ENCODE results near the gene ACOXL.

Gene ACOXL

DNA sequence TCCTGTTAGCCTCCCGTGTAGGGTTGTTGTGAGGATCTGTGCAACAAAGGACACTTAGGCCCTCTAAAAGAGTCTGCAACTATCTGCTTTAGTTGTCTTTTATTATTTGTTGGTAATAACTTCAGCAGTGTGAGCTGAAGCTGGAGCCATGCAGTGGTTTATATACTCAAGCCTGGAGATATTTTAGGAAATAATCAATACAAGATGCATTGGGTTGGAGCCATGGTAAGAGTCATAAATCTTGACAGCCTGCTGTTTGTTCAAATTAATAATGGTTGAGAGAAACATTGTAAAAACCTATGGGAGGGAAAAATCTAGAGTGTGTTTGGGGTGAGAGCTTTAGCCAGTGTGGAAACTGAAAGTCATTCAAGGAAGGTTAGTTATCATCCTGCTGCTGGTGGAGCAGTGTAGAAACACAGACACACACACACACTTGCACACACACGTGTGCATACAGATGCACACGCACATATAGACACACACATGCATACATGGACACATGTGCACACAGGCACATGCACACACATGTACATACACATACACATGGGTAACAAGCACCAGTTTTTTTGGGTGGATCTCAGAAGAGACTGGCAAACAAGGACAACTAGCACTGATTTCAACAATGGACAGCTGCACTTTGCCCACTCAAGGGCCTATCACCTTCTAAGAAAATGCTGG lies 51.0 kb downstream of the ACOXL start:
- H3K79me2 ChIP-seq (ENCODE audit: insufficient read depth, low read length) = no peaks in the 10 kb centered on the region
- no peaks in the 10 kb centered on the region for H3F3A ChIP-seq (ENCODE audit: insufficient read depth, low read length)
- no peak overlapping the region for H3K4me2 ChIP-seq (ENCODE audit: low read length)
- no peaks in the 10 kb centered on the region for H3K9me3 ChIP-seq (ENCODE audit: low read length)
- no peak for TF ChIP-seq EZH2 (IDR thresholded peaks at IDR 0.05; ENCODE audit: borderline replicate concordance, low read length)
- TF ChIP-seq, protein P1, sequence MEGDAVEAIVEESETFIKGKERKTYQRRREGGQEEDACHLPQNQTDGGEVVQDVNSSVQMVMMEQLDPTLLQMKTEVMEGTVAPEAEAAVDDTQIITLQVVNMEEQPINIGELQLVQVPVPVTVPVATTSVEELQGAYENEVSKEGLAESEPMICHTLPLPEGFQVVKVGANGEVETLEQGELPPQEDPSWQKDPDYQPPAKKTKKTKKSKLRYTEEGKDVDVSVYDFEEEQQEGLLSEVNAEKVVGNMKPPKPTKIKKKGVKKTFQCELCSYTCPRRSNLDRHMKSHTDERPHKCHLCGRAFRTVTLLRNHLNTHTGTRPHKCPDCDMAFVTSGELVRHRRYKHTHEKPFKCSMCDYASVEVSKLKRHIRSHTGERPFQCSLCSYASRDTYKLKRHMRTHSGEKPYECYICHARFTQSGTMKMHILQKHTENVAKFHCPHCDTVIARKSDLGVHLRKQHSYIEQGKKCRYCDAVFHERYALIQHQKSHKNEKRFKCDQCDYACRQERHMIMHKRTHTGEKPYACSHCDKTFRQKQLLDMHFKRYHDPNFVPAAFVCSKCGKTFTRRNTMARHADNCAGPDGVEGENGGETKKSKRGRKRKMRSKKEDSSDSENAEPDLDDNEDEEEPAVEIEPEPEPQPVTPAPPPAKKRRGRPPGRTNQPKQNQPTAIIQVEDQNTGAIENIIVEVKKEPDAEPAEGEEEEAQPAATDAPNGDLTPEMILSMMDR (IDR thresholded peaks at IDR 0.05; ENCODE audit: low read length) = no peak
- no peaks in the 10 kb centered on the region for H4K20me1 ChIP-seq (ENCODE audit: insufficient read depth, low read length)
- H3K4me3 ChIP-seq (ENCODE audit: low read depth, low read length, poor library complexity, severe bottlenecking) = no peak overlapping the region
- H3K4me1 ChIP-seq (ENCODE audit: insufficient read depth, low read length, severe bottlenecking) = no peaks in the 10 kb centered on the region
- no peaks in the 10 kb centered on the region for H3K27me3 ChIP-seq (ENCODE audit: insufficient read depth, low read length)
- no peaks in the 10 kb centered on the region for H3K36me3 ChIP-seq (ENCODE audit: insufficient read depth, low read length)
- no peak overlapping the region for H2AFZ ChIP-seq (ENCODE audit: low read length)
- H3K9me2 ChIP-seq (ENCODE audit: low read depth, low read length) = no peaks in the 10 kb centered on the region
- no peak overlapping the region for H3K9ac ChIP-seq (ENCODE audit: low read length)
- no peak overlapping the region for H3K27ac ChIP-seq (ENCODE audit: low read depth, low read length, poor library complexity, severe bottlenecking)

DNA sequence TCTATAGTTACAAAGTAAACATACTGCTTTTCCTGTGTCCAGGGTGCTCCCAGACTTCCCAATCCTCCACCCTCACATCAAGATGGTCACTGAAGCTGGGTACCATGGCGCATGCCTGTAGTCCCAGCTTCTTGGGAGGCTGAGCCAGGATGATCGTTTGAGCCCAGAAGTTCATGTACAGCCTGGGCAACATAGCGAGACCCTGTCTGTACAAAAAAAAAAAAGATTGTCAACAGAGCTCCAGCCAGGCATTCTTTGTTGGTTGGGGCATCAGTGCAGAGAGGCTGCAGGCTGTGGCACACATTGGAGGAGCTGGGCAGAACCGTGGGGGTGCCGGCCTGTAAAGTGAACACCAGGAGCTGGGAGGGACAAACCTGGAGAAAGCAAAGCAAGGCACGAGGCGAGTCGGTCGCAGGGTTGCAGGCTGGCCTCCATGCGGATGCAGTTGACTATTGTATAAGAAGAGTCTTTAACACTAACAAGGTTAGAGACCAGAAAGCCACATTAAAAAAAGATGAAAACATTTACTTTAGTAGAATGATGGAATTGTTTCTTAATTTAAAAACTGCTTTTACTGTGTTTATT lies 51.8 kb downstream of the ACOXL start:
- Histone ChIP-seq H3K27me3 (ENCODE audit: insufficient read depth, low read length) (no peaks in the 10 kb centered on the region), H3K9me2 (ENCODE audit: low read depth, low read length) (no peaks in the 10 kb centered on the region), H3K79me2 (ENCODE audit: insufficient read depth, low read length) (no peaks in the 10 kb centered on the region), H3K27ac (ENCODE audit: low read depth, low read length, poor library complexity, severe bottlenecking) (no peak overlapping the region), H3K9me3 (ENCODE audit: low read length) (no peaks in the 10 kb centered on the region), H2AFZ (ENCODE audit: low read length) (no peak overlapping the region), H3K4me3 (ENCODE audit: low read depth, low read length, poor library complexity, severe bottlenecking) (no peak overlapping the region), H3K4me2 (ENCODE audit: low read length) (no peak overlapping the region), H3K36me3 (ENCODE audit: insufficient read depth, low read length) (no peaks in the 10 kb centered on the region), H3F3A (ENCODE audit: insufficient read depth, low read length) (no peaks in the 10 kb centered on the region), H3K9ac (ENCODE audit: low read length) (no peak overlapping the region), H4K20me1 (ENCODE audit: insufficient read depth, low read length) (no peaks in the 10 kb centered on the region), H3K4me1 (ENCODE audit: insufficient read depth, low read length, severe bottlenecking) (no peaks in the 10 kb centered on the region)
- TF ChIP-seq, protein P1 (IDR thresholded peaks at IDR 0.05; ENCODE audit: low read length) = no peak
- TF ChIP-seq EZH2 (IDR thresholded peaks at IDR 0.05; ENCODE audit: borderline replicate concordance, low read length) = no peak

DNA sequence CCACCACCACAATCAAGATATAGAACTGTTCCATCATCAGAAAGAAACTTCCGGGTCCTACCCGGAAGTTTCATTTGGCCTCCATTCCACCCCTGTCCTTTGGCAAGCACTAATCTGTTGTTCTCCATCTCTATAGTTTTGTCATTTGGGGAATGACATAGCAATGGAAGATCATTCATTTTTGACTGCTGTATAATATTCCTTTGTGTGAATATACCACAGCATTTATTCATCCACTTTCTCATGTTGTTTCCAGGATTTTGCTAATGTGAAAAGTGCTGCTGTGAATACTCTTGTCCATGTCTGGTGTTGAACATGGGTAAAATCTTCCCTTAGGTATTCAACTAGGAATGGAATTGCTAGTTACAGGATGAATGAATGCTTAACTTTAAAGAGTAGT lies 53.1 kb downstream of the ACOXL start:
- Histone ChIP-seq H3K9me3 (ENCODE audit: low read length) (no peaks in the 10 kb centered on the region), H3K27me3 (ENCODE audit: insufficient read depth, low read length) (no peaks in the 10 kb centered on the region), H3K79me2 (ENCODE audit: insufficient read depth, low read length) (no peaks in the 10 kb centered on the region)

More for the DNA sequence above, 53.1 kb downstream of the ACOXL start:
- Histone ChIP-seq H3K9me2 (ENCODE audit: low read depth, low read length) (no peaks in the 10 kb centered on the region), H2AFZ (ENCODE audit: low read length) (no peak overlapping the region), H4K20me1 (ENCODE audit: insufficient read depth, low read length) (no peaks in the 10 kb centered on the region), H3K36me3 (ENCODE audit: insufficient read depth, low read length) (no peaks in the 10 kb centered on the region), H3F3A (ENCODE audit: insufficient read depth, low read length) (no peaks in the 10 kb centered on the region), H3K9ac (ENCODE audit: low read length) (no peak overlapping the region), H3K4me2 (ENCODE audit: low read length) (no peak overlapping the region), H3K27ac (ENCODE audit: low read depth, low read length, poor library complexity, severe bottlenecking) (no peak overlapping the region), H3K4me3 (ENCODE audit: low read depth, low read length, poor library complexity, severe bottlenecking) (no peak overlapping the region), H3K4me1 (ENCODE audit: insufficient read depth, low read length, severe bottlenecking) (no peaks in the 10 kb centered on the region)
- TF ChIP-seq, protein P1 (IDR thresholded peaks at IDR 0.05; ENCODE audit: low read length) = no peak
- TF ChIP-seq EZH2 (IDR thresholded peaks at IDR 0.05; ENCODE audit: borderline replicate concordance, low read length) = no peak
